ENCODE data around the gene SMARCA2. TPM values are rescaled to one million over a fixed set of nuclear protein-coding genes. Genes with fewer than 3 reads are reported as not detected.

The SMARCA2 gene
- total RNA-seq, 2 experiments from 2014 or later: 243 to 245 TPM

DNA sequence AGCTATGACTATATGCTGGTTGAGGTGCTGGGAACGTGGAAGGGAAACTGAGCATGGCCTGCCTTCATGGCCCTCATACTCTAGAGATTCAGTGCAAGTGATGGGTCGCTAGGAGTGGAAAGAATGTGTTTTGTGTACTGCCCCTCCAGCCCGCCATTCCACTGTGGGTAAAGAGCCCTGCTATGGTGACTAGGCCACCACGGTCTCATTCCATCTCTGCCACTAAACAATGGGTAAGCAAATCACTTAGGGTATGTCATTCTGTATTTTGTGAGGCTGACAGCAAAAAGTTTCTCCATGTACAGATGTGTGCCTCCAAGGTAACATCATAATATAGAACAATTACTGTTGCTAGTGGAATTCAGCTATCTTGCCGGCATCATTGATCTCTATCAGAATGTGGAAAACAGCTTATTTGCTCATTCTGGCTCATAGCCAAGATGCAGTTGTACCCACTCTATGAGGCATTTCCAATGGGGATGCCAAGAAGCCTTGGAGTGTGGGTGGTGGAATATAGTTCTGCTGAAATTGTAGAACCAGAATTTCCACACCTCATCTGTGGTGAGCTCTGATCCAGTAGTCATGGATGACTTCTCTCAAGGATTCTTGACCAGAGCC is 12.5 kb downstream of the SMARCA2 start:
- ChIA-PET CTCF (interaction anchor here (1.4 kb wide), 1 partner anchor 59 kb away, joined by 3 read pairs; no protein-coding TSS in a partner anchor), POLR2A (interaction anchor here (1.4 to 2.5 kb wide), 2 partner anchors 10 to 13 kb away, joined by 6 to 12 read pairs; partner anchors contain the start of gene SMARCA2)
- Mint-ChIP-seq H3K27ac (no peak overlapping the region), H3K36me3 (ENCODE audit: low read depth) (peaks cover 83% of the 10 kb centered on the region), H3K4me3 (no peak overlapping the region), H3K9me3 (ENCODE audit: insufficient read depth) (no peaks in the 10 kb centered on the region), H3K4me1 (ENCODE audit: low read depth) (peaks cover 83% of the 10 kb centered on the region), H3K27me3 (ENCODE audit: low read depth) (no peaks in the 10 kb centered on the region)
- no peak for DNase-seq
- no peak for ATAC-seq

DNA sequence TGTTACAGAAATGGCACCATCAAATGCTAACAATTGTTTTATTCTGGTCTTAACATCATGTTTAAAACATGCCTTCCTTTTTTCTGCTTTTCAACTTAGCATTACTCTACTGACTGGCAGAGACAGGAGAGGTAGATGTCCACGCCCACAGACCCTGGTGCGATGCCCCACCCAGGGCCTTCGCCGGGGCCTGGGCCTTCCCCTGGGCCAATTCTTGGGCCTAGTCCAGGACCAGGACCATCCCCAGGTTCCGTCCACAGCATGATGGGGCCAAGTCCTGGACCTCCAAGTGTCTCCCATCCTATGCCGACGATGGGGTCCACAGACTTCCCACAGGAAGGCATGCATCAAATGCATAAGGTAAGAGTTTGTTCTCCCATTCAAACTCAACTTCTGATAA is 13.7 kb downstream of the SMARCA2 start:
- ChIA-PET CTCF (no interaction called here), POLR2A (interaction anchor here (1.4 kb wide), 1 partner anchor 14 kb away, joined by 6 read pairs; the partner anchor contains the start of gene SMARCA2)
- Mint-ChIP-seq H3K4me3 (no peak overlapping the region), H3K9me3 (ENCODE audit: insufficient read depth) (no peaks in the 10 kb centered on the region), H3K27me3 (ENCODE audit: low read depth) (no peaks in the 10 kb centered on the region), H3K27ac (no peak overlapping the region), H3K36me3 (ENCODE audit: low read depth) (peaks cover 85% of the 10 kb centered on the region), H3K4me1 (ENCODE audit: low read depth) (peaks cover 70% of the 10 kb centered on the region)
- ATAC-seq (no peak), DNase-seq (no peak)

DNA sequence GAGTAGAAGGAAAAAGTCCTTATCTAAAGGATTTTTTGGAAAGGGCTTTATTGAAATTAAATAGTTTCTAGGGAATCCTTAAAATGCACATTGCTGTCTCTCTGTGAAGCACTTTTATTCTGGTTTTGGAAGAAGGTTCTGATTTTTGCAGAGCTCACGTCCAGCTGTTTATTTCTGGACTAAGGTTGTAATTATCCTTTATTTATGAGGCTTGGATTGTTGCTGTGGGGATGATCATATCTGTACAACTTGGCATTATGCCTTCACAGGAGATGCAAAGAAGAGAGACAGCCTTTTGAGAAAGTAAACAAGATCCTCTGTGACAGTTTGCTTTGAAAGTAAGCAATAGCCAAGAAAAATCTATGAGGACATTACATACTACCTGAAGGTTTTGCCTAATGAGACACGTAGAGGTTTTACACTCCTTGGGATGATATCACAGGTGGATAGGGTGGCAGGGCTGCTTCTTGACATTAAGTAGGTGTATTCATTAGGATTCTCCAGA is 14.6 kb downstream of the SMARCA2 start:
- ChIA-PET POLR2A (no interaction called here), CTCF (no interaction called here)
- no peak for DNase-seq
- H3K27ac Mint-ChIP-seq: no peak overlapping the region
- H3K27me3 Mint-ChIP-seq (ENCODE audit: low read depth): no peaks in the 10 kb centered on the region
- H3K4me3 Mint-ChIP-seq: no peak overlapping the region
- H3K4me1 Mint-ChIP-seq (ENCODE audit: low read depth): peaks cover 65% of the 10 kb centered on the region
- H3K36me3 Mint-ChIP-seq (ENCODE audit: low read depth): peaks cover 85% of the 10 kb centered on the region
- no peaks in the 10 kb centered on the region for H3K9me3 Mint-ChIP-seq (ENCODE audit: insufficient read depth)
- no peak for ATAC-seq

DNA sequence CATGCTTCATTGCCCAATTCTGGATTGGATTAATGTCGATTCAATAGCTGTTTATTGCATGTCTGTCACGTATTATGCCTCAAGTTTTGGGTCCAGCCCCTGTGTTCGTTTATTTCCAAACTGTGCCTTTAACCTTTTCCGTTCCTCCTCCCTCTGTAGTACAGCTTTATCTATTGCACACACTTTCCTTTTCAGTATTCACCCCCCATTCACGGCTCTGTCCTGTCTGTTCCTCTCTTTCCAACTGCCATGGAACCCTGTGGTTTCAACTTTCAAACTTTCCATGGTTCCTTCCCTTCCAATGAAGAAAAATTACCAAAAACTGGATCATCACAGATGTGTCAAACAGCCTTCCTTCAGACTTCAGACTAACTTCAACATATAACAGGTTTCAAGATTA is 17.1 kb downstream of the SMARCA2 start:
- ChIA-PET POLR2A (no interaction called here), CTCF (interaction anchor here (1.3 kb wide), 1 partner anchor 55 kb away, joined by 5 read pairs; no protein-coding TSS in a partner anchor)
- Mint-ChIP-seq H3K27me3 (ENCODE audit: low read depth) (no peaks in the 10 kb centered on the region), H3K36me3 (ENCODE audit: low read depth) (peaks cover 82% of the 10 kb centered on the region), H3K4me1 (ENCODE audit: low read depth) (peaks cover 55% of the 10 kb centered on the region), H3K27ac (peak overlapping the region; percentile 44), H3K4me3 (no peak overlapping the region), H3K9me3 (ENCODE audit: insufficient read depth) (no peaks in the 10 kb centered on the region)
- ATAC-seq (no peak), DNase-seq (no peak)

DNA sequence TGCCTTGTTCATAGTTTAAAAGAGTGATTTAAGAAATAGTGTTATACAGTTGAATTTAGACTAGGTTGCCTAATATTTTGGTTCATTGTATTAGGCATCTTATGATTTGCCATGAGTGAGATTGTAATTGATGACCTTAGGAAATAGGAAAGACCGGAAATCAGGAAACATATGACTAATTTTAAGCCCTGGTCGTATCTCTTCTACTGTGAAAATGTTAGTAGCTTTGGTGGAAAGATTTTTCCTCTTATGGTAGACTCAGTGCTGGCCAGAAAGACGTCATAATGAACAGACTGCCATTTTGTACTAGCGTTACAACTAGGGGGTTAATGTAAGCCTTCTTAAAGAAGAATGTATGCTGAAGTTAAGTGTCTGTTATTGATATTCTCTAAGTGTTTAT is 21.7 kb downstream of the SMARCA2 start:
- ChIA-PET CTCF (no interaction called here), POLR2A (no interaction called here)
- H3K27ac Mint-ChIP-seq: no peak overlapping the region
- no peaks in the 10 kb centered on the region for H3K27me3 Mint-ChIP-seq (ENCODE audit: low read depth)
- DNase-seq (no peak), ATAC-seq (no peak)
- H3K36me3 Mint-ChIP-seq (ENCODE audit: low read depth): peaks cover 85% of the 10 kb centered on the region
- no peaks in the 10 kb centered on the region for H3K9me3 Mint-ChIP-seq (ENCODE audit: insufficient read depth)
- no peak overlapping the region for H3K4me3 Mint-ChIP-seq
- peaks cover 40% of the 10 kb centered on the region for H3K4me1 Mint-ChIP-seq (ENCODE audit: low read depth)

DNA sequence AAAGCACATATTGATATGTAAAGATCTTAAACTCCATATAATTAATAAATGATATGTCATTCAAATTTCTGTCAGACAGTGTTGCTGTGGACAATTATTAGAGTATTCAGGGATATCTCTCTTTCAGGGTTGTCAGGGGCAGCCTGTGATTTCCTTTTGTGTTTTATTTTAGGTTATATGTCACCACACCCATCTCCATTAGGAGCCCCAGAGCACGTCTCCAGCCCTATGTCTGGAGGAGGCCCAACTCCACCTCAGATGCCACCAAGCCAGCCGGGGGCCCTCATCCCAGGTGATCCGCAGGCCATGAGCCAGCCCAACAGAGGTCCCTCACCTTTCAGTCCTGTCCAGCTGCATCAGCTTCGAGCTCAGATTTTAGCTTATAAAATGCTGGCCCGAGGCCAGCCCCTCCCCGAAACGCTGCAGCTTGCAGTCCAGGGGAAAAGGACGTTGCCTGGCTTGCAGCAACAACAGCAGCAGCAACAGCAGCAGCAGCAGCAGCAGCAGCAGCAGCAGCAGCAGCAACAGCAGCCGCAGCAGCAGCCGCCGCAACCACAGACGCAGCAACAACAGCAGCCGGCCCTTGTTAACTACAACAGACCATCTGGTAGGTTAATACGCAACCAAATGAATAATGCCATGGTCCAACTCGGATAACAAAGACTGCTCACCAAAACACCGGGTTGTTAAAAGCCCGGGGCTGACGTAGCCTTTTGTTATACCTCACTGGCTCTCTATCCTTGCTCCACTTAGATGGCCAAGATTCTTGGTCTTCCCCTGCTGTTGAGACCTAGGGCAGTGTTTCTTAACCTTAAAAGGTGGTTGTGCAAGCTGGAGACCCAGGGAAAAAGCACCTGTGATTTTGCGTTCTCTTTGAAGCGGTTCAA is 24.4 kb downstream of the SMARCA2 start:
- no peaks in the 10 kb centered on the region for H3K9me3 Mint-ChIP-seq (ENCODE audit: insufficient read depth)
- DNase-seq (no peak), ATAC-seq (no peak)
- ChIA-PET CTCF (no interaction called here), POLR2A (no interaction called here)
- no peaks in the 10 kb centered on the region for H3K27me3 Mint-ChIP-seq (ENCODE audit: low read depth)
- peaks cover 84% of the 10 kb centered on the region for H3K36me3 Mint-ChIP-seq (ENCODE audit: low read depth)
- no peak overlapping the region for H3K27ac Mint-ChIP-seq
- H3K4me3 Mint-ChIP-seq: no peak overlapping the region
- H3K4me1 Mint-ChIP-seq (ENCODE audit: low read depth): peaks cover 55% of the 10 kb centered on the region

DNA sequence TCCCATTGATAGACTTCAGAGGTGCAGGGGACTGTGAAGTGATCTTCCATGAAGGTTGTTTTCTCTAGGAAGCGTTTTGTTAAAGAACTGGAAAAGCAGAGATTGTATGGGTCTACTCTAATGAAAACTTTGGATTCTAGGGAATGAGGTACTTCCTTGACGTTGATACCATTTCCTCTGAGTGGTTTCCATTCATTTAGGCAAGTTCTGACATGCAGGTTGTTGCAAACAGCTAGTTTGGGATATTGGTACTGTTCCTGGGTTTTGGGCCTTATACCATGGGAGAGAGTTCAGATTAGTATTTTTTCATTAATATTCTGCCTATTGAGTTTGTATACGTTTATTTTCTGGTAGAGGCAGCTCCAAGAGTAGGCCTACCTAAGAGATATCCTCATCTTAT is 25.7 kb downstream of the SMARCA2 start:
- ATAC-seq (no peak), DNase-seq (no peak)
- Mint-ChIP-seq H3K4me1 (ENCODE audit: low read depth) (peaks cover 59% of the 10 kb centered on the region), H3K27ac (no peak overlapping the region), H3K4me3 (no peak overlapping the region), H3K9me3 (ENCODE audit: insufficient read depth) (no peaks in the 10 kb centered on the region), H3K36me3 (ENCODE audit: low read depth) (peaks cover 89% of the 10 kb centered on the region), H3K27me3 (ENCODE audit: low read depth) (no peaks in the 10 kb centered on the region)
- ChIA-PET CTCF (interaction anchor here (0.7 kb wide), 1 partner anchor 34 kb away, joined by 3 read pairs; no protein-coding TSS in a partner anchor), POLR2A (no interaction called here)

DNA sequence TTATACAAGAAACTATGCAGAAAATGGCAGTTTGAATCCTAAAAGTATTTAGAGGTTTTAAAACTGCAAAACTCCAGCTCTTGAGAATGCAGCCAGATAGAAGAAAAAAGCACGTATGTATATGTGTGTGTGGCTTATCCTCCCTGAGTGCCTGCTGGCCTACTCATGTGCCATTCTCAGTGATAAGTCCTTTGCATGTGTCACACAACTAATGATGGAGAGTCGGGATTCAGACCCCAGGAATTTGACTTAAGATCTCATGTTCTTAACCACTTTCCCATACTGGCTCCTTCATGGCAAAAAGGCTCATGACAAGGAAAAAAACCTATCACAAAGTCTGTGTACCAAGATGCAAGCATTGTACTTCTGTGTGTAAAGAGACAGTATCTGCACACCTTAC is 26.6 kb downstream of the SMARCA2 start:
- peaks cover 86% of the 10 kb centered on the region for H3K36me3 Mint-ChIP-seq (ENCODE audit: low read depth)
- no peak overlapping the region for H3K27ac Mint-ChIP-seq
- DNase-seq: no peak
- H3K4me1 Mint-ChIP-seq (ENCODE audit: low read depth): peaks cover 50% of the 10 kb centered on the region
- CTCF ChIA-PET: no interaction called here
- no peak for ATAC-seq
- H3K4me3 Mint-ChIP-seq: no peak overlapping the region
- no peaks in the 10 kb centered on the region for H3K9me3 Mint-ChIP-seq (ENCODE audit: insufficient read depth)
- no peaks in the 10 kb centered on the region for H3K27me3 Mint-ChIP-seq (ENCODE audit: low read depth)
- POLR2A ChIA-PET: no interaction called here

DNA sequence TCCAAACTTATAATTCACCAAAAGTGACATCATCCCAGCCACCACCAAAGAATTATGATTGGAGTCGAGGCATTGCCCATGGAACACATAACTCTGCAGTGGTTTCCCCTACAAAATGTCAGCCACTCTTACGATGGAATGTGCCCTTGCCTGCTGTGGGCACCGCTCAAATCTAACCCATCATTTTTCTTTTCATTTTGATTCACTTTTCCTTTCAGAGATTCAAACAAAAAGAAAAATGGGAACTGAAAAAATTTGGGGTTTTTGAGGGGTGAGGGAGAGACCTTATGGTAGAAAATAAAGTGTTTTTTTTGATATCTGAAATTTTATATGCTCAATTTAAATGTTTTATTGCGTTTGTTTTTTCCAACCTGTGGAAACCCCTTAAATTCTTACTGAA is 28.1 kb downstream of the SMARCA2 start:
- H3K4me3 Mint-ChIP-seq: no peak overlapping the region
- ChIA-PET POLR2A (no interaction called here), CTCF (no interaction called here)
- H3K27me3 Mint-ChIP-seq (ENCODE audit: low read depth): no peaks in the 10 kb centered on the region
- peaks cover 52% of the 10 kb centered on the region for H3K4me1 Mint-ChIP-seq (ENCODE audit: low read depth)
- H3K27ac Mint-ChIP-seq: no peak overlapping the region
- H3K9me3 Mint-ChIP-seq (ENCODE audit: insufficient read depth): no peaks in the 10 kb centered on the region
- DNase-seq: no peak
- no peak for ATAC-seq
- H3K36me3 Mint-ChIP-seq (ENCODE audit: low read depth): peaks cover 83% of the 10 kb centered on the region

DNA sequence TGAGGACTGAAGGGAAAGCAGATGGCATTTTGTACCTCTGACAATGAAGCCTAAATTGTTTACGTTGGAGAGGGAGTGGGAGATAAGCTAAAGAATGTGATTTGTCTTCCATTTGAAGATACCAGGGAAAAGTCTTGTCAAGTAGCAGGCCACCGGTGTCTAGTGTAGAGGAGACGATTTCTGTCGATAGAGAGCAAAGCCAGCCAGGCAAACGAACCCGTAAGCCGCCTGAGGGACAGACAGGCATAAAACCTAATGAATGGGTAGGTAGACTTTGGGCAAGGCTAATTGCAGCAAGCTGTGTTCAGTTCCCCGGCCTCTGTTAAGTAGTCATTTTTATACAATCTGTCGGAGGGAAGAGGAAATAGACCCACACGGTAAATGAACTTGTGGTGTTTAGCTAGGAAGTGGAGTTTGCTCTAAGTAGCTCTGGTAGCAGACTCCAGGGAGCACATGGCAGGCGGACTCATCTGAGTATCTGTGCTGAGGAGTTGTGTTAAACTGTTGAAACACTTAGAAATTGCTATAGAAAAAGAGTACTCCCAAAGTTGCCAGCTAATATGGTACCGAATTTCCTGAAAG is 28.8 kb downstream of the SMARCA2 start:
- CTCF ChIA-PET: interaction anchor here (0.6 to 0.9 kb wide), 2 partner anchors 34 to 101 kb away, joined by 3 read pairs; no protein-coding TSS in a partner anchor
- ATAC-seq (peak; percentile 33), DNase-seq (no peak)
- POLR2A ChIA-PET: interaction anchor here (0.9 to 1.2 kb wide), 2 partner anchors 27 to 29 kb away, joined by 4 read pairs; partner anchors contain the start of gene SMARCA2
- Mint-ChIP-seq H3K27ac (peak overlapping the region; percentile 67), H3K27me3 (ENCODE audit: low read depth) (no peaks in the 10 kb centered on the region), H3K4me3 (no peak overlapping the region), H3K4me1 (ENCODE audit: low read depth) (peaks cover 54% of the 10 kb centered on the region), H3K9me3 (ENCODE audit: insufficient read depth) (no peaks in the 10 kb centered on the region), H3K36me3 (ENCODE audit: low read depth) (peaks cover 80% of the 10 kb centered on the region)

DNA sequence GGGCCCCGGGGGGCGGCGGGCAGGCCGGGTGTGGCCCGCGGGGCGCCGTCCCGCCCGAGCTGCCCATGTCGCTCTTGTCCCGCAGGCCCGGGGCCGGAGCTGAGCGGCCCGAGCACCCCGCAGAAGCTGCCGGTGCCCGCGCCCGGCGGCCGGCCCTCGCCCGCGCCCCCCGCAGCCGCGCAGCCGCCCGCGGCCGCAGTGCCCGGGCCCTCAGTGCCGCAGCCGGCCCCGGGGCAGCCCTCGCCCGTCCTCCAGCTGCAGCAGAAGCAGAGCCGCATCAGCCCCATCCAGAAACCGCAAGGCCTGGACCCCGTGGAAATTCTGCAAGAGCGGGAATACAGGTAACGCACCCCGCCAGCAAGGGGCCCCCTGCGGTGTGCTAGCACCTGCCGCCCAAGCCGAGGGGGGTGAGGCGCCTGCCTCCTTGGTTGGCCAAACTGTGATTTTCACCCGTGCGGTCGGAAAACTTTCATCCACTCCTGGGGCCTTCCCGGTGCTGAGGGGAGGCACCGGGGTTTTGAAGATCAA is 32.1 kb downstream of the SMARCA2 start:
- no peaks in the 10 kb centered on the region for H3K9me3 Mint-ChIP-seq (ENCODE audit: insufficient read depth)
- CTCF ChIA-PET: no interaction called here
- H3K27ac Mint-ChIP-seq: no peak overlapping the region
- H3K36me3 Mint-ChIP-seq (ENCODE audit: low read depth): peaks cover 79% of the 10 kb centered on the region
- no peak overlapping the region for H3K4me3 Mint-ChIP-seq
- no peak for ATAC-seq
- no peaks in the 10 kb centered on the region for H3K27me3 Mint-ChIP-seq (ENCODE audit: low read depth)
- H3K4me1 Mint-ChIP-seq (ENCODE audit: low read depth): peaks cover 39% of the 10 kb centered on the region
- POLR2A ChIA-PET: no interaction called here
- no peak for DNase-seq

DNA sequence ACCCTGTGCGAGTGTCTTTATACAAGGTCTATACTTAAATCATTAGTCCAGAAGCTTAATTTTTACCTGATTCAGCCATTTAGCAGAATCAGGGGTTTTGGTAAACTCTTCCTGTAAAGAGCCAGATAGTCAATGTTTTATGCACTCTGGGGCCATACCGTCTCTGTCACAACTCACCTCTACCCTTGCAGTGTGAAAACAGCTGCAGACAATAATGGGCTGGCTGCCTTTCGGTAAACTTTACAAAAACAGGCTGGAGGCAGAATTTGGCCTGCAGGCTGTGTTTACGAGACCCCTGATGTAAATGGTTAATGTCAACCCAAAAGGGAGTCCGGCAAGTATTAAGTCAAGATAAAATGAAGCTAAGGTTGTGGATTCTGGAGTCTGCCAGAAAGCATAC is 32.8 kb downstream of the SMARCA2 start:
- peaks cover 79% of the 10 kb centered on the region for H3K36me3 Mint-ChIP-seq (ENCODE audit: low read depth)
- H3K27ac Mint-ChIP-seq: no peak overlapping the region
- ATAC-seq (no peak), DNase-seq (no peak)
- ChIA-PET CTCF (no interaction called here), POLR2A (no interaction called here)
- peaks cover 42% of the 10 kb centered on the region for H3K4me1 Mint-ChIP-seq (ENCODE audit: low read depth)
- no peak overlapping the region for H3K4me3 Mint-ChIP-seq
- H3K27me3 Mint-ChIP-seq (ENCODE audit: low read depth): no peaks in the 10 kb centered on the region
- H3K9me3 Mint-ChIP-seq (ENCODE audit: insufficient read depth): no peaks in the 10 kb centered on the region
